ENCODE data around the gene KLF6.

GRCh38 chr10:3830946-3831345 lies 45.9 kb upstream of the KLF6 start:
- no peak for TF ChIP-seq CTCF (conservative IDR thresholded peaks at IDR 0.05; ENCODE audit: low read depth in 2 of 2)
- no peak for TF ChIP-seq STAT1 (IDR thresholded peaks at IDR 0.05; ENCODE audit: unreplicated experiment)
- no peak for TF ChIP-seq REST (IDR thresholded peaks at IDR 0.05; ENCODE audit: unreplicated experiment)
